Medulla oblongata (tissue), 1 donor: ENCODE results near the gene ACSM5.
"Not testable (repeated sequence)": the region's sequence is repeated elsewhere in the genome, so short reads cannot be mapped to it uniquely, and the experiment has no call there.

Experiments
- DNase-seq: peaks from one replicate; pipeline ENCODE4 v3.0.0-alpha.2; 2015; ENCODE audit errors: extremely low spot score

ACSM5 gene

DNA sequence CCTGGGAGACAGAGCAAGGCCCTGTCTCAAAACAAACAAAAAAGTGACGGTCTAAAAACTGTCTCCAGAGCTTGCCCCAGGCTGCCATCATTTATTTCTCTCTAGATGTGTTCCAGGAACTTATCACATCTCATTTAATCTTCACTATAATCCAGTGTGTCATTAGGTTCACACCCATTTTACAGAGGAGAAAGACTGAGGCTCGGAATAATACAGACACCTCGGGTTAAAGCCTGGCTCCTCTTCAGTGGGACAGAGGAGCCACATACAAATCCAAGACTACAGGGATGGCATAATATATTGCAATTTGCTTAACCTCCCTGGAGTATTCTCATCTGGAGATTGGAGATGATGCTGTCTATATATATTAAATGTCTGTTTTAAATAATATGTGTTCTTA lies 10.7 kb upstream of the ACSM5 start:
- DNase-seq: no peak

DNA sequence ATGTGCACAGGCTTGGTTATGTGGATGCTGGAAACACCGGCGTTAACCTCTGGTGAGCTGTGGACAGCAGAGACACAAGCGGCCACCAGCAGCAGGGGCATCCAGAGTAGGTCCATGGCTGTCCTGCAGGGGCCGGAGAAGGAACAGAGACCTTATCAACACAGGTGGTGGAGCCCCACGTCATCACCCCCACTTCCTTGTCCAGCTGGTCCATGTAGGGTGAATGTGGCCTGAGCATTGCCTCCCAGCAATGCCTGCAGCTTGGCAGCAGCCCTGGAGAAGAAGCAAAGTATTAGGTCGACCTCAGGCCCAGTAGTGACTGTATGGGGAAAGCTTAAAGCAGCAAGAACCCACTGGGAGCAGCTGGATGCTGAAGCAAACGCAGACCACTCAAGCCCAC lies 10.1 kb upstream of the ACSM5 start:
- no peak for DNase-seq

DNA sequence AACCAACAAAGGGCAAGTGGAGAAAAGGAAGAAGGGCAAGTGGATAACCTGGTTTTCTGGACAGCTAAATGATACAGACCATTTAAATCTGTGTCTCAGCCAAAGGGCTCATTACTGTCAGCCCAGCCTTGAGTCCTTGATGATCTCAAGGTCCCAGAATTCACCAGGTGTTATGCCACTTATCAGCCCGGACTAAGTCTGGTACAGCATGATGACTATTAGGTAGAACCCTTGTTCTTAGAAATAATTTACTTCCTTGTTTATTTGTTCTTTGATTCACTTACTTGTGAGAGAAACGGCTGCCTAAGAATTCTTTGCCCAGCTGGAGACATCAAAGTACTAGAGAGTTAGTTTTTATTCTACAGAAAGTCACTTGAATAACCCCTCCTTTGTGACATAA lies 8.3 kb upstream of the ACSM5 start:
- no peak for DNase-seq

DNA sequence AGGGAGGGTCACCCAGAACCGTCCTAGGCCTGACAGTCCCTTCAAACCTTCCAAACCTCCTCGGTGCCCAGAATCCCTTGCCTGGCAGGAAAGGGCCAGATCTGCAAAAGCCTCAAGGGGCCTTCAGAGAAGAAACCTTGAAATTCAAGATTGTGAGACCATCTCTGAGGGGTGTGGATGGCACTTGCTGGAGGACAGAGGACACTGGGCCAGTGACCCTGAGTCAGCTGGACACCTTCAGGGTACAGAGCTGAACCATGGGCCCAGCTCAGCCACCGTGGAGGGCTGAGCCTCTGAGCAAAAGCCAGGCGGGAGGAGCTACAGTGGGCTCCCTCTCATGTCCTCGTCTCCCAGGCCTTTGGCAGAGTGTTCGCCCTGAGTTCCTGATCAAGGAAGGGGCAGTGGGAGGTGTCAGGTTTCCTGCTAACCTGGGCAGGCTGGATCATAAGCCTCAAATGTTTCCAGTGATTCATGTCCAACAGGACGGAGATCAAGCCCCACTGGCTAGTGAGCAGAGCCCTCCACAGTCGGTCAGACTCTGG lies 7.8 kb upstream of the ACSM5 start:
- DNase-seq: no peak

DNA sequence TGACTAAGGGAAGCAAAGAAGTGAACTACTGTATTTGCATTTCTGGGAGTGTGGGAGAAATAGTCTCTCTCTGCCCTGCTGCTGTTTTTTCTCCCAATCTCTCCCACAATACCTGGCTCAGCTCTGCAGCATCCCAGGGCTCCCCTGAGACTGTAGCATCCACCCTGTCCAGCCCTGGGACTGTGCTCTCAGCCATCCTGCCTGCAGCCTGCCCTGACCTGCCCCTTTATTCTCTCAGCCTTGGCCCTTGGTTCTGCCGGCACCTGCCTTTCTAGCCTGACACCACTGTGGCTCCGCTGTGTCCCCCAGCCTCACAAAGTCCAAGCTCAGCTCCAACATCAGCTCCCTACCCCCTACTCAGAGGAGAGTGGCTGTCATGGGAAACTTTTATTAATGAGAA lies 6.7 kb upstream of the ACSM5 start:
- no peak for DNase-seq

DNA sequence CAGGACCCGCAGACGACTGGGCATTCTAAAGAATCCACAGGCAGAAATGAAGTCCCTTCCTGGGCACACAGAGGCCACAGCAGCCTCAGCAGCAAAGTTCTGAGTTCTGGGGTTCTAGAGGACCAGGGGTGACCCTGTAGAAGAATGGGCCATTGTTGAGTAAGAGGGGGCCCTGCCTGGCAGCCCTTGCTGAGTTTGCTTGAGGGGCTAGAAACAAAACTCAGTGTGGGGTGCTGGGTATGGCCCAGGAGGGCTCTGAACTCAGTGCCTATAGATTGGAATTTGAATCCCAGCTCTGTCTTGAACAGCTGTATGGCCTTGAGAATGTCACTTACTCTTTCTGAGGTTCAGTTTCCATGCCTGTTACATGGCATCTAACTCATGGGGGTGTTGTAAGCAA lies 4.7 kb upstream of the ACSM5 start, which contains the start of gene PDILT:
TSS of gene PDILT (minus strand) at position 101 of the 400 bp plus-strand sequence. CDS start 5,437 bp downstream, outside the sequence.
- DNase-seq: no peak

DNA sequence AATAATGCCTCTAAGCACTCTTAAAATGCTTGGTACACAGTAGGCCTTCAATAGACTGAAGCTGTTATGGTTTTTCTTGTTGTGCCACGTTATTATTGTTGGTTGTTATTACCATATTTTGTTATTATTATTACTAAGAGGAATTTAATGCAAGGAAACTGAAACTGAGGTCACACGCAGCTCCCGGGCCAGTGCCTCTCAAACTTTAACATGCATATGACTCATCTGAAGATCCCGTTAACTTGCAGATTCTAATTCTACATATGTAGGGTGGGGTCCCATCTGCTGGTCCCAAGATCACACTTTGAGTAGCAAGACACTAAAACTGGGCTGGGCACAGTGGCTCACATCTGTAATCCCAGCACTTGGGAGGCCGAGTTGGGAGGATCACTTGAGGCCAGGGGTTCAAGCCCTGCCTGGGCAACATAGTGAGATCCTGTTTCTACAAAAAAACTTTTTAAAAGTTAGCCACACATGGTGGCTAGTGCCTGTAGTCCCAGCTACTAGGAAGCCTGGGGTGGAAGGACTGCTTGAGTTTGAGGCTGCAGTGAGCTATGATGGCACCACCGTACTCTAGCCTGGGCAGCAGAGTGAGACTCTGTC lies 888 bp downstream of the ACSM5 start:
- DNase-seq: no peak

DNA sequence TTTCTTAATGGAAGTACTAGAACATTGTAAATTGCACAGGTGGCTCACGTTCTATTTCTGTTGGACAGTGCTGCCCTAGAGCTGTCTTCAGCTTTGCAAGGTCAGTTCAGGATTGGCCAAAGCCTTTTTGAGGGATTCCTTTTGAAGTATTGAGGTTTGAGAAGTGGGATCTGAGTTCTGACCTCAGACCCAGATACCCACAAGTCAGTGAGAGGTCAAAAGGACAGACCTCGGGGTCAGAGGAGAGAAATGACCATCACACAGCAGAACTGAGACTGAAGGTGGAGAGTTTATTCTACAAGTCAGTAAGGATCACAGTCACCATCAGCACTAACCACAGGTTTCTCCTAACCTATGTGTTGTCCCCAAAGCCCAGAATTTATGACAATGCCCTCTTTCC lies 1.7 kb downstream of the ACSM5 start:
- DNase-seq: no peak

DNA sequence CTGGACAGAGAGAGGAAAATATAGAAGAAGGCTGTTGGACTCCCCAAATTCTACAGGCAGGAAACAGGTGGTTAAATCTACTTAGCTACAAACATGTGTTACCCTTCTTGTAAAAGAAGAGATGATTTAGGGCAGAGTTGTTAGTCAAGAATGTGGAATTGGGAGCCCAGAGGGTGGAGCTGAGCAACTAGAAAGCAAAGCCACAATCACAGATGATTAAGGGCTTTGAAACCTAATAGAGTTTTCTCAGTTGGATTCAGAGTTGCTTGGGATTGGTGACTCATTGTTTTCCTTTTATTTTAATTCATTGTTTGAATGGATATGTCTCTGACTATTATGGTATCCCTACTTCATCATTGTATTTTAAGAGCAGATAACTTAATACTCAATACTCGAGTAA lies 6.2 kb downstream of the ACSM5 start:
- no peak for DNase-seq

DNA sequence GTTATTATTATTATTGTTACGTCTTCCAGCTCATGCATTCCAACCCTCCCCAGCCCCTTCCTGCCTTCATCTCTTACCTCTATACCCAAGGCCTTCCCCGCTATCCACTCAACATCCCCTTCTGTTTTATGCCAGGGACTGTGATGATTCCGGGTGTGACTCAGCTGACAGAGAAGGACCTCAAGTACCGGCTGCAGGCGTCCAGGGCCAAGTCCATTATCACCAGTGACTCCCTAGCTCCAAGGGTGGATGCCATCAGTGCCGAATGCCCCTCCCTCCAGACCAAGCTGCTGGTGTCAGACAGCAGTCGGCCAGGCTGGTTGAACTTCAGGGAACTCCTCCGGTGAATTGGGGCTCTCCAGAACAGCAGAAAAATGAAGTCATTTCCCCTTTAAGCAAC lies 9.8 kb downstream of the ACSM5 start:
- not testable (repeated sequence) for DNase-seq

DNA sequence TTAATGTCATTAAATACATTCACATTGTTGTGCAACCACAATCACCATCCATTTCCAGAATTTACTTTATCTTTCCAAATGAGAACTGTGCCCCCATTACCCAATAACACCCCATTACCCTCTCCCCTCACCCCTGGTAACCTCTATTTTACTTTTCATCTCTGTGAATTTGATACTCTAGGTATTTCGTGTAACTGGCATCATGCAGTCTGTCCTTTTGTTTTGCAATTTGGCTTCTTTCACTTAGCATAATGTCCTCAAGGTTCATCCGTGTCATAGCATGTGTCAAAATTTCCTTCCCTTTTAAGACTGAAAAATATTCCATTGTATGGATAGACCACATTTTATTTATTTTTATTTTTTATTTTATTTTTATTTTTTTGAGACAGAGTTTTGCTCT lies 12.4 kb downstream of the ACSM5 start:
- not testable (repeated sequence) for DNase-seq

DNA sequence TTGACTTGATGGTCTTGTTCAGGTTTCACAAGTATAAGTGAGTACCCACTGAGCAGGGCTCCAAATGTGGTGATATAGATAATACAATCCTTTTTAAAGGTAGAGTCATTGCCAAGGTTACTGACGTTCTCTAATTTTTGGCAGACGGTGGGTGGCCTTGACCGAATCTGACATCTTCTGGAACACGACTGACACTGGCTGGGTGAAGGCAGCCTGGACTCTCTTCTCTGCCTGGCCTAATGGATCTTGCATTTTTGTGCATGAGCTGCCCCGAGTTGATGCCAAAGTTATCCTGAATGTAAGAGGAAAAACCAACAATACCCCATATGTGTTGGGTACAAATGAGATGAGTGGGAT lies 14.4 kb downstream of the ACSM5 start:
- not testable (repeated sequence) for DNase-seq

DNA sequence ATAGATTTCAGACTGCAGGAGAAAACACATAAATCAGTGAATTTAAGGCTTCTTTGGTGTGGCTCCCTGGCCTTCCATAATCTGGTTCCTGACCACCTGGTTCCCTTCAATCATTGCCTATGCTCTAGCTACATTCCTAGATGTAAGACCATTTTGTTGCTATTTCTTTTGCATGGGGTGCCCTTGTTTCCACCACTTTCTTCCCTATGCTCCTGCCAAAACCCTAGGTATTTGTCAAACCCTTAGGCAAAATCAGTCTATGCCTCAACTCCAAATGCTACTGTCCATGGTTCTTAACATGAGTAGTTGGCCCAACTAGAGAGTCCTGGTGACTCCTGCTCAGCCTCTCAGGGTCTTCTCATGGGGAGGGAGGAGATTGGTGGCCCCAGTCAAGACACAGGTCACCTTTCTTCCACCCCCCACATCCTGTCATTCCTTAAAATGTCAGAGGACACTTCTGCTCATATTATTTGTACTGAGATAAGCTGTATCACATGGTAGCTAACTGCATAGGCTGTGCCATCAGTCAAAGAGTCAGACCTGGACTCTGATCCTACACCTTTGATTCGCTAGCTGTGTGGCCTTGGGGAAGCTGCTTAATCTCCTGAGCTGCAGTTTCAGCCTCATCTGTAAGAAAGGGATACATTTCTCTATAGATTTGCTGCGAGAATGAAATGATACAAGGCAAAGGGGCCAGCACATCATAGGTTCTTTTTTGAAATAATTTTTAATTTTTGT lies 15.0 kb downstream of the ACSM5 start:
- no peak for DNase-seq

DNA sequence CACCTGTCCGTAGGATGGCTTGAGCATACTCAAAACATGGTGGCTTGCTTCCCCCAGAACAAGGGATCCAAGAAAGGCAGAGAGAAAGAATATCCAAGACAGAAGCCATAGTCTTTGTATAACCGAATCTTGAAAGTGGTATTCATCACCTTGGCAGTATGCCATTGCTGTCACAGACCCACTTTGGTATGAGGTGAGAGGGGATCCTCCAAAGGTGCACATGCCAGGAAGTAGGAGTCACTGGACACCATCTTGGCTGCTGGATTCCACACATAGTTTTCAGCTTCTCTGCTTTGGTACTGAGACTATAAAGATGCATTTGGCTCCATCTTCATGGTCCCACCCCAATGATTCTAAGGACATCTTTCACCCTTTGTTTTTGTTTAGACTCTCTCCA lies 18.1 kb downstream of the ACSM5 start:
- not testable (repeated sequence) for DNase-seq

DNA sequence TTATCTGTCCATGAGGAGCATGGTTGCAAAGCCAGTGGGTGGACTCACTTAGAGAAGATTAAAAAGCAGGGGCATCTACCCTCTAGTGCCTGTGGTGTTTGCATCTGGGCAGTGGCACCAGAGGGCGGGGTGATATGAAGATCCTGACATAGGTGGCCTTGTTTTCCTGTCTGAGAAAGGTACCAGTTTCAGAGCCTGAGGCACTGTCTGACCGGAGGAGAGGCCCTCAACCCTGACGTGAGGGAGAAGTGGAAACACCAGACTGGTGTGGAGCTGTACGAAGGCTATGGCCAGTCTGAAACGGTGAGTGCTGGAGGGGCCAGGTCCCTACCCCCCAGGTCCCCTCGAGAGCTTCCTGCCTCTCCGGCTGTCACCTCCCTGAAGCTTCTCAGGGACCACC lies 20.2 kb downstream of the ACSM5 start:
- DNase-seq: not testable (repeated sequence)

DNA sequence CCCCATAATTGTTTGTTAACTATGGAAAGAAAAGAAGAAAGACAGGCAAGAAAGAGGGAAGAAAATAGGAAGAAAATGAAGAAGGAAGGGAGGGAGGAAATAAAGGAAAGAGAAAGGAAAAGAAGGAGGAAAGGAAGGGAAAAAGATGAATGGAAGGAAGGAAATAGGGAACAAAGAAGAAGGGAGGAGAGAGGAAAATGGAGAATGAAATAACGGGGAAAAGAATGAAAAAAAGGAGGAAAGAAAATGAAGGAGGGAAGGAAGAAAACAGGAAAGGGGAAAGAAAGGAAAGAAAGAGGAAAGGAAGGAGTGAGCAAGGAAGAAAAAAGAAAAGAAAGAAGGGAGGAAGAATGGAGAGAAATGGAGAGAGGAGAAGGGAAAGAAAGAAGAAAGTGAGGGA lies 21.1 kb downstream of the ACSM5 start:
- not testable (repeated sequence) for DNase-seq

DNA sequence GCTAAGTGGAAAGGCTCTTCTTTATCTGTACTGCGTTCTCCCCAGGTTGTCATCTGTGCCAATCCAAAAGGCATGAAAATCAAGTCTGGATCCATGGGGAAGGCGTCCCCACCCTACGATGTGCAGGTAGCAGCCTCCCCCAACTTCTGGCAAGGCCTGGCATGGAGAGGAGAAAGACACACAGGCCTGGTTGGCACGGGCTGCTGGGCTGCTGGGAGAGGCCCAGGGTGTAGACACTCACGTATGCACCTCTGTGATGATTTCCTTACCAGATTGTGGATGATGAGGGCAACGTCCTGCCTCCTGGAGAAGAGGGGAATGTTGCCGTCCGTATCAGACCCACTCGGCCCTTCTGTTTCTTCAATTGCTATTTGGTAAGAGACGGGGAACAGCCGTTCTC lies 21.6 kb downstream of the ACSM5 start:
- no peak for DNase-seq

DNA sequence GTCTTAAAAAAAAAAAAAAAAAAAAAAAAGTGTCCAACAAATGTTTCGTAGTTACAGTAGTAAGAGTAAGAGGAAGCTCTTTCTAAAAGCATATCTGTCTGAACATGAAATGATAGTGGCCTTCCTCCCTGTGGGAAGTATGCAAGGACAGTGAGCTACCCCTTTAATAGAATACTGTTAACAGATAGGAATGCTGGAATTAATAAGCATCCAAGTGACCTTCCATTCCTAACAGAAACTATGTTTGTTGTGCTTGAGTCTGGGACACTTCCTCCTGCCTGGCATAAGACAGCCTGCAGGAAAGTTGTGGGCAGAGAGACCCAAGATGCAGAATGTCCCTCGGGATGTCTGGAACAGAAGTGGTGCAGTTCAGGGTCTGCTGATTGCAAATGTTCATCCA lies 29.6 kb downstream of the ACSM5 start:
- DNase-seq: not testable (repeated sequence)

DNA sequence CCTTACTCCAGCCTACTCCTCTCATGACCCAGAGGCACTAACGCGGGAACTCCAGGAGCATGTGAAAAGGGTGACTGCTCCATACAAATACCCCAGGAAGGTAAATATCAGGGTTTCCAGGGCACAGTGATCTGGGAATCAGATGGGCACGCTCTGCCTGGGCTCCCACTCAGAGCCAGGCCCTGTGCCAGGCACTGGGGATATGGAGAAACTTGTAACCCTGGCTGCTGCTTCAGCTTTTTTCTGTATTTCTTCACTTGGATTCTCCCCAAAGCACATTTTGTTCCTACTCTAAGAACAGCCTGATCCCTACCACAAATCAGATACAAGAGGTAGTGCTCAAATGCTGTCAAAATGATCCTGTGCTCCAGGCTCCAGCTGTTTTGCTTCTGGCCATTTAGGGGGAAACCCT lies 30.5 kb downstream of the ACSM5 start:
- DNase-seq: not testable (repeated sequence)

DNA sequence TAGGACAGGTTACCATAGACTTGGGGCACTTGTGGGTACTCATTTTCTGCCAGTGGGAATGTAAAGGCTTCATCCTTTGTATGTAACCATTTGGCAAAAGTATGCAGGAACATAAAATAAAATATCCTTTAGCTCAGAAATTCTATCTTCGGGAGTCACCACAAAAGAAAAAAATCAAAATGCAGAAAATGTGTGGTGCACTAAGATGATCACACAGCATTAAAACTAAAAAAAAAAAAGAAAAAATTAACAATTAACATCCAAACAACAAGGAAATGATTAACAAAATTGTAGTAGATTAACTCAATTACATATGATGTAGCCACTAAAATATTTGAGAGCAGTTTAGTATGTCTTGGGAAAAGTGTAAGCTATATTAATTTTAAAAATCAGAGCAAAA lies 31.4 kb downstream of the ACSM5 start:
- DNase-seq: not testable (repeated sequence)

DNA sequence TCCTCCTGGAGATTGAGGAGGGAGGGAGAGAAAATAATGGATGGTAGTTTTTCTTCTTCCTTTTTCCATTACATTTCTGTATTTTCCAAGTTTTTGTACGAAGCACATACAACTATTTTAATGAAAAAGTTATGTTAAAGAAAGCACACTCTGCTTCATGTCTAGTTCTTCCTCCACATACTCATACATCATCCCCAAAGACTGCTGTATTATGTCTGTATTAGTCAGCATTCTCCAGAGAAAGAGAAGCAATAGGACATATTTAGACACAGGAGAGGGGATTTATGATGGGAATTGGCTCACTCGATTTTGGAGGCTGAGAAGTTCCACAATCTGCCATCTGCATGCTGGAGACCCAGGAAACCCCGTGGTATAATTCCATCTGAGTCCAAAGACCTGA lies 31.9 kb downstream of the ACSM5 start:
- DNase-seq: no peak

DNA sequence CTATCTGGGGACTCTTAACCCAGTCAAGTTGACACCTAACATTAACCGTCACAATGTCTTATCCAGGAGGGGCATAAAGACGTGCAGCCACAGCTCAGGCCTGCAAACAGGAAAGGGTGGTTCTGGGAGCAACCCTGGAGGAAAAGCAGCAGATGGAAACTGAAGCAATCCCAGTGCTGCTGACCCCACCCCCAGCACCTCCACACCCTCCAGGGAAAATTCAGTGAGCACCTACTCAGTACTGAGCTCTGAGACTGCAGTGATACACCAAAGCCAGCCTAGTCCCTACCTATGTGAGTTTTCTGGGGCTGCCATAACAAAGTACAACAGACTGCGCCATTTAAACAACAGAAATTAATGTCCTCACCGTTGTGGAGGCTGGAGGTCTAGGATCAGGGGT lies 32.5 kb downstream of the ACSM5 start:
- not testable (repeated sequence) for DNase-seq

DNA sequence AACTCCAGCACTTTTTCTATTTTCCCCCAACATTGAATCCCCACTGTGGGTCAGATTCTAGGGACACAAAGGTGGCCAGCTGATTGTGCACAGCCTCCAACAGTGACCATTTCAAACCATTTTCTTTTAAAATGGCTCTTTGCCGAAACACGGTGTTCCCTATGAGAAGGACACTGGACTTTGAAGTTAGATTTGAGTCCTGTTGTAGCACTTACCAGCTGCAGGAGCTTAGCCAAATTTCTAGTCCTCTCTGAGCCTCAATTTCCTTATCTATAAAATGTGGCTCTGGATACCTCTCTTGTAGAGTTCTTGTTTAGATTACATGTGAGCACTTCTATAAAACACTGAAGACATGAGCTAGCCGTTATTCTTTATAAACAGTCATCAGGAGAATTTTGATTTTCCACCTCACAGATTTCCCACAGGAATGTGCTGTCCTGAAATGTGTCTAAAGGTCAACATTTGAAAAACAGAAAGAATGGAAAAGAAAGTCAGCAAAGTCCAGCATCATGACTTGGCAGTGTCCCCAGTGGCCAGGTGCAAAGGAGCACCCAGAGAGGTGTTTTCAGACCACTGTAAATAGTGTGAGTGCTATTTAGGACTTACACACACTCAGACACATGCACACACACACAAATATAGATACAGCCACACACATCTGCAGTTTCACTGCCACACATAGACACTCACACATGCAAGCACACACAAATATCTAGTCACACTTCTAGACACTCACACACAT lies 37.5 kb downstream of the ACSM5 start:
- DNase-seq: not testable (repeated sequence)
